K562 (cell line): ENCODE data around the gene HES5.

Source experiments
- BHLHE40 ChIP-seq: IDR thresholded peaks from 2 replicates; pipeline ENCODE4 v1.6.1; 2011; ENCODE audit warnings: low read length, improper control_type of control experiment
- CTCF ChIP-seq, 3 experiments: IDR thresholded peaks in 2 of 3; conservative IDR thresholded peaks in 1 of 3; 2 replicates each; pipeline ENCODE4 v1.5.1; 2011 to 2012; ENCODE audit warnings: low read length in 3 of 3, mild to moderate bottlenecking in 3 of 3, control low read depth in 2 of 3, improper control_type of control experiment in 1 of 3, inconsistent platforms in 1 of 3, low read depth in 1 of 3, mixed read lengths in 1 of 3, moderate library complexity in 1 of 3; ENCODE audit not compliant: insufficient read depth in 2 of 3
- E2F1 ChIP-seq: sonication (generic); formaldehyde crosslinking; IDR thresholded peaks from 2 replicates; pipeline ENCODE4 v1.8.1; 2023; ENCODE audit warnings: mild to moderate bottlenecking, missing genetic modification reagents, moderate library complexity
- MXI1 ChIP-seq: IDR thresholded peaks from 2 replicates; pipeline ENCODE4 v1.6.1; 2011; ENCODE audit warnings: low read depth, mild to moderate bottlenecking, improper control_type of control experiment, low read length
- NRF1 ChIP-seq, 2 experiments: fragments of 450-650 bp; IDR thresholded peaks in 1 of 2; conservative IDR thresholded peaks in 1 of 2; 2 replicates each; pipeline ENCODE4 v1.6.1; 2014; ENCODE audit warnings: mild to moderate bottlenecking in 2 of 2
- POLR2A ChIP-seq: fragments of 450-650 bp; conservative IDR thresholded peaks from 2 replicates; pipeline ENCODE4 v1.6.1; 2016
- ZFP1 ChIP-seq: fragments of 450-650 bp; formaldehyde crosslinking; IDR thresholded peaks from 2 replicates; pipeline ENCODE4 v1.4.0; 2020; ENCODE audit warnings: mild to moderate bottlenecking, mixed read lengths
- ZNF263 ChIP-seq: sonication (generic); formaldehyde crosslinking; IDR thresholded peaks from 2 replicates; pipeline ENCODE4 v1.8.0; 2022; ENCODE audit warnings: mild to moderate bottlenecking, missing genetic modification reagents, borderline replicate concordance
- TF ChIP-seq, protein P1 (sequence below), 2 experiments: IDR thresholded peaks; 2 replicates each; pipeline ENCODE4 v1.6.1; 2011; ENCODE audit warnings: borderline replicate concordance in 1 of 2, control low read depth in 1 of 2, low read depth in 1 of 2, low read length in 1 of 2, mild to moderate bottlenecking in 1 of 2, mixed read lengths in 1 of 2, moderate library complexity in 1 of 2; ENCODE audit not compliant: insufficient read depth in 1 of 2, insufficient read length in 1 of 2, poor library complexity in 1 of 2, severe bottlenecking in 1 of 2; ENCODE audit errors: extremely low read depth in 1 of 2

- TF ChIP-seq CTCF (IDR thresholded peaks at IDR 0.05 in 2 of 3, conservative IDR thresholded peaks at IDR 0.05 in 1 of 3; ENCODE audit: insufficient read depth in 2 of 3, low read depth in 1 of 3, low read length in 3 of 3) (no peak), NRF1 (conservative IDR thresholded peaks at IDR 0.05 in 1 of 2, IDR thresholded peaks at IDR 0.05 in 1 of 2) (no peak), POLR2A (no peak), MXI1 (no peak), ZNF263 (no peak), E2F1 (no peak), BHLHE40 (no peak), ZFP1 (CRISPR knock-in tag) (no peak)
- TF ChIP-seq, protein P1, sequence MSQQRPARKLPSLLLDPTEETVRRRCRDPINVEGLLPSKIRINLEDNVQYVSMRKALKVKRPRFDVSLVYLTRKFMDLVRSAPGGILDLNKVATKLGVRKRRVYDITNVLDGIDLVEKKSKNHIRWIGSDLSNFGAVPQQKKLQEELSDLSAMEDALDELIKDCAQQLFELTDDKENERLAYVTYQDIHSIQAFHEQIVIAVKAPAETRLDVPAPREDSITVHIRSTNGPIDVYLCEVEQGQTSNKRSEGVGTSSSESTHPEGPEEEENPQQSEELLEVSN (IDR thresholded peaks at IDR 0.05; ENCODE audit: borderline replicate concordance in 1 of 2, extremely low read depth in 1 of 2, insufficient read depth in 1 of 2, insufficient read length in 1 of 2, low read depth in 1 of 2, low read length in 1 of 2, poor library complexity in 1 of 2, severe bottlenecking in 1 of 2): no peak
Measured at GRCh38 chr1:2527556-2527860, 2.6 kb downstream of the HES5 start.
